ENCODE results near the gene CD3E.

GRCh38 chr11:118286545-118286944, 18.0 kb upstream of the CD3E start:
- TF ChIP-seq RAD21 (IDR thresholded peaks at IDR 0.05) (no peak), CTCF (IDR thresholded peaks at IDR 0.05; ENCODE audit: low read depth, low read length, missing input control) (no peak), EGR1 (IDR thresholded peaks at IDR 0.05; ENCODE audit: low read depth in 2 of 2) (no peak), ZBTB33 (IDR thresholded peaks at IDR 0.05) (no peak), REST (IDR thresholded peaks at IDR 0.05) (no peak), GABPA (IDR thresholded peaks at IDR 0.05 in 1 of 2, conservative IDR thresholded peaks at IDR 0.05 in 1 of 2) (no peak), TAF1 (conservative IDR thresholded peaks at IDR 0.05) (no peak), NR2F2 (IDR thresholded peaks at IDR 0.05) (no peak), RXRA (IDR thresholded peaks at IDR 0.05) (no peak)

Data from liver (tissue), 3 donors.